Pancreas (tissue), 10 donors: ENCODE data around the gene FILIP1L. TPM values are rescaled to one million over a fixed set of nuclear protein-coding genes. Genes with fewer than 3 reads are reported as not detected.
A peak's percentile ranks its signal among the peaks of the same experiment; 100 is the strongest.

Experiments
- ATAC-seq, 4 donors: fragments of 200-7000 bp; cut with Tn5 transposase; one replicate each; pipeline versions ENCODE4 v1.8.0 to v1.9.1; 2020; ENCODE audit warnings: mild to moderate bottlenecking in 4 of 4, moderate library complexity in 4 of 4
- DNase-seq, 6 donors: peaks; one replicate each; pipeline ENCODE4 v3.0.0-alpha.2; 2020
- FAIRE-seq: peaks from 2 replicates; lab custom pipeline; 2012; peaks lifted over from hg19 to GRCh38; lab: Jason Lieb, UNC
- H3K27ac ChIP-seq, 4 donors: fragments of 200-600 bp; sonication (generic); 1 replicate in 3 of 4; 2 replicates in 1 of 4; pipeline versions ENCODE4 v1.5.0 to v1.8.0; 2020
- H3K27me3 ChIP-seq, 4 donors: fragments of 200-600 bp; one replicate each; pipeline ENCODE4 v1.8.0; 2021
- H3K36me3 ChIP-seq, 3 donors: fragments of 200-600 bp; sonication (generic) in 1 of 3; one replicate each; pipeline versions ENCODE4 v1.5.0 to v1.8.0; 2020 to 2021
- H3K4me1 ChIP-seq, 3 donors: fragments of 200-600 bp; one replicate each; pipeline ENCODE4 v1.8.0; 2021
- H3K4me3 ChIP-seq, 4 donors: fragments of 200-600 bp; sonication (generic) in 2 of 4; one replicate each; pipeline versions ENCODE4 v1.5.0 to v1.8.0; 2020 to 2021
- H3K9me3 ChIP-seq, 4 donors: fragments of 200-600 bp; one replicate each; pipeline ENCODE4 v1.8.0; 2021
- WGBS, 2 donors: extraction: QIAGEN DNeasy Blood & Tissue Kit; methylation state at CpG; one replicate each; pipeline ENCODE4 v1.1.7; 2013; 5-methylcytosine and 5-hydroxymethylcytosine counted together
- intact Hi-C, 3 donors: fragments of 100-400 bp; cut with DNase I; formaldehyde crosslinking; loops; one replicate each; pipeline versions ENCODE4 v1.11.1 to v1.14.2; 2022
- polyA plus RNA-seq, 2 donors: library from polyadenylated mRNA; stranded (reverse); fragments of 200-250 nt; gene quantifications; one replicate each; pipeline ENCODE4 v1.2.3, GENCODE V29; 2013
- total RNA-seq, 6 donors: library from RNA; stranded (reverse); fragmentation: NEBNext Ultra II Directional in 4 of 6; extraction: Animal tissue kit (Norgen Biotek cat#: 25700) in 4 of 6; gene quantifications; one replicate each; pipeline versions ENCODE4 v1.2.1 to v1.2.4, GENCODE V29; 2021 to 2023
- TF ChIP-seq, protein P1 (sequence below), 4 donors: fragments of 200-600 bp; sonication (generic) in 3 of 4; IDR thresholded peaks; one replicate each; pipeline versions ENCODE4 v1.5.0 to v1.8.0; 2021; ENCODE audit warnings: antibody characterized with exemption in 4 of 4
- donor health status: healthy with polysubstance abuse.
- donor health status: DM: no; HTN: no; CAD: no; lungs with moderate emphysema.
- donor health status: DM: no; HTN: no; CAD: no.
- donor health status: control.
- donor health status: control.
- donor health status: Bipolar disorder and iron deficiency.
- donor health status: DM: yes; HTN: yes; CAD: no.
- donor health status: DM: no; HTN: no; CAD: no.
- donor health status: DM: no; HTN: no; CAD: no.
- donor health status: DM: yes; HTN: yes; CAD: no.

FILIP1L gene
- total and polyA plus RNA-seq, 8 donors, result 12.5 to 37.7 (median 15.8) TPM

DNA sequence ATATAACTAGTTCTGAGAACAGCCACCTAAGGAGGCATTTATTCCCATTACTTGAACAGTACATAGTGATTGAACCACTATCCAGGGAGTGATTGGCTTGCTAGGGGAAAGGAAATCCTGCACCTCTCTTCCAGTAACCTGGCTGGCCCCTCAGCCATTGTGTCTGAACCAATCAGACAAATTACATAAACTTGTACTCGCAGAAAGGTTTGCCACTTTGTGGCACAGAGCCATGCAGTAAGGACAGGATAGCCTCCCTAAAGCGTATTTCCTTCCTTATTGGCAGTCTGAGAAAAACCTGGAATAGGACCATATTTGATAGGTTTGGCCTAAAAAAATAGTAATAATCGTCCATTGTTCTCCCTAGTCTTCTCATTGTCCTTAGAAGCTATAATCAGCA, 277.6 kb downstream of the FILIP1L start:
- DNase-seq (no peak), ATAC-seq (no peak), FAIRE-seq (no peak)
- H3K27me3 ChIP-seq, result no peaks in the 10 kb centered on the region
- 46 to 48% methylated on average over 3 of the region's 3 CpGs for whole genome bisulfite sequencing, 2 donors
- no peak overlapping the region for H3K27ac ChIP-seq
- TF ChIP-seq, protein P1, sequence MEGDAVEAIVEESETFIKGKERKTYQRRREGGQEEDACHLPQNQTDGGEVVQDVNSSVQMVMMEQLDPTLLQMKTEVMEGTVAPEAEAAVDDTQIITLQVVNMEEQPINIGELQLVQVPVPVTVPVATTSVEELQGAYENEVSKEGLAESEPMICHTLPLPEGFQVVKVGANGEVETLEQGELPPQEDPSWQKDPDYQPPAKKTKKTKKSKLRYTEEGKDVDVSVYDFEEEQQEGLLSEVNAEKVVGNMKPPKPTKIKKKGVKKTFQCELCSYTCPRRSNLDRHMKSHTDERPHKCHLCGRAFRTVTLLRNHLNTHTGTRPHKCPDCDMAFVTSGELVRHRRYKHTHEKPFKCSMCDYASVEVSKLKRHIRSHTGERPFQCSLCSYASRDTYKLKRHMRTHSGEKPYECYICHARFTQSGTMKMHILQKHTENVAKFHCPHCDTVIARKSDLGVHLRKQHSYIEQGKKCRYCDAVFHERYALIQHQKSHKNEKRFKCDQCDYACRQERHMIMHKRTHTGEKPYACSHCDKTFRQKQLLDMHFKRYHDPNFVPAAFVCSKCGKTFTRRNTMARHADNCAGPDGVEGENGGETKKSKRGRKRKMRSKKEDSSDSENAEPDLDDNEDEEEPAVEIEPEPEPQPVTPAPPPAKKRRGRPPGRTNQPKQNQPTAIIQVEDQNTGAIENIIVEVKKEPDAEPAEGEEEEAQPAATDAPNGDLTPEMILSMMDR (IDR thresholded peaks at IDR 0.05), result no peak
- H3K4me1 ChIP-seq, result peaks cover 3 to 7% (median 3%) of the 10 kb centered on the region in 3 donors
- H3K4me3 ChIP-seq, result no peak overlapping the region
- intact Hi-C loops, result loop anchor here in 2 of 3 donors (10.0 kb wide), 2 partner anchors 228 to 418 kb away; no protein-coding TSS in a partner anchor
- H3K36me3 ChIP-seq, result no peaks in the 10 kb centered on the region
- H3K9me3 ChIP-seq, result no peaks in the 10 kb centered on the region

- TF ChIP-seq, protein P1 (IDR thresholded peaks at IDR 0.05), result no peak
- FAIRE-seq (no peak), ATAC-seq (no peak), DNase-seq (no peak)
- Histone ChIP-seq H3K27ac (no peak overlapping the region), H3K4me3 (no peak overlapping the region), H3K9me3 (no peaks in the 10 kb centered on the region), H3K36me3 (no peaks in the 10 kb centered on the region), H3K27me3 (no peaks in the 10 kb centered on the region), H3K4me1 (peaks cover 3 to 7% (median 3%) of the 10 kb centered on the region in 3 donors)
- WGBS, 2 donors, result 89 to 95% methylated on average over 2 of the region's 2 CpGs
- intact Hi-C loops, result loop anchor here in 2 of 3 donors (10.0 kb wide), 2 partner anchors 230 to 420 kb away; no protein-coding TSS in a partner anchor
Measured at GRCh38 chr3:99834211-99834957, 279.9 kb downstream of the FILIP1L start.

DNA sequence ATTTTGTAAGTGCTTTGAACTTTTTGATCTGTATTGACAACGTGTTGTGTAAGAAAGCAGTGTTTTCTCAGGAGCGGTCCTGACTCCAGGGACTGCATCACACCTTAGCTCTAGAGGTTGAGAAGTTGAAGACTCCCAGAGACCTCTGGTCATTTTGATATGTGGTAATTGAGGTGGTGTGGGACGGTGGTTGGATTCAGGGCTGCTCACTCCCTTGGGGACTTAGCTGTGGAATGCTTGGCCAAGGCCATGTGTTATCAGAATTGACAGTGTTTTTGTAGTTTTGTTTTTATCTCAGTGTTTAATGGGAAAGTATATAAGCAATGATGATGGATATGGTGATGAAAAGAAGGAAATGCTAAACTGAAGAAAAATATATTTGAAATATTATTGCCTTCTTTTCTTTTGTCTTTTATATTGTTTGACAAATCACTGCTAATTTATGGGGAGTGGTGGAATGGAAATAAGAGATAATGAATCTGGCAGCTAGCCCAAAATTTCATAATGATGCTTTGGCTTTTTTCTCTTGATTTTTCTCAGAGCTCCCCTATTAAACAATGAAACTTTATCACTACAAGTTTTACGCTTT, 280.6 kb downstream of the FILIP1L start:
- Histone ChIP-seq H3K27ac (peak overlapping the region in 2 of 4 donors; percentile 2 to 4), H3K9me3 (no peaks in the 10 kb centered on the region), H3K36me3 (no peaks in the 10 kb centered on the region), H3K4me3 (no peak overlapping the region), H3K4me1 (peaks cover 3 to 7% (median 3%) of the 10 kb centered on the region in 3 donors), H3K27me3 (no peaks in the 10 kb centered on the region)
- FAIRE-seq, result no peak
- no peak for DNase-seq
- intact Hi-C loops, result loop anchor here in 2 of 3 donors (10.0 kb wide), 2 partner anchors 231 to 421 kb away; no protein-coding TSS in a partner anchor
- TF ChIP-seq, protein P1 (IDR thresholded peaks at IDR 0.05), result no peak
- 37 to 39% methylated on average over 4 of the region's 4 CpGs for WGBS, 2 donors
- ATAC-seq, result peak in 2 of 4 donors; percentile 20 to 25

- 87 to 88% methylated on average over 3 of the region's 3 CpGs for WGBS, 2 donors
- intact Hi-C loops, result loop anchor here in 2 of 3 donors (10.0 kb wide), 2 partner anchors 235 to 425 kb away; no protein-coding TSS in a partner anchor
- no peak overlapping the region for H3K27ac ChIP-seq
Measured at GRCh38 chr3:99829844-99830243, 284.5 kb downstream of the FILIP1L start.

More at GRCh38 chr3:99829844-99830243, 284.5 kb downstream of the FILIP1L start:
- Histone ChIP-seq H3K9me3 (no peaks in the 10 kb centered on the region), H3K4me1 (peaks cover 3 to 7% (median 3%) of the 10 kb centered on the region in 3 donors), H3K36me3 (no peaks in the 10 kb centered on the region), H3K4me3 (no peak overlapping the region), H3K27me3 (no peaks in the 10 kb centered on the region)
- ATAC-seq, result no peak
- FAIRE-seq, result no peak
- TF ChIP-seq, protein P1 (IDR thresholded peaks at IDR 0.05), result no peak
- DNase-seq, result no peak
